ENCODE data around the gene MRPS2.
"Not testable (repeated sequence)": the region's sequence is repeated elsewhere in the genome, so short reads cannot be mapped to it uniquely, and the experiment has no call there.

The MRPS2 gene

GRCh38 chr9:135500525-135501260 lies at the start of gene MRPS2:
Gene MRPS2, plus strand, starts transcription at chr9:135500682. Its CDS starts 29 bp downstream, at chr9:135500711.
- peak; percentile 72 for DNase-seq (ENCODE audit: low read depth)

- no peak for DNase-seq (ENCODE audit: low read depth)
Observed at GRCh38 chr9:135450956-135451355, 49.5 kb upstream of the MRPS2 start.

DNA sequence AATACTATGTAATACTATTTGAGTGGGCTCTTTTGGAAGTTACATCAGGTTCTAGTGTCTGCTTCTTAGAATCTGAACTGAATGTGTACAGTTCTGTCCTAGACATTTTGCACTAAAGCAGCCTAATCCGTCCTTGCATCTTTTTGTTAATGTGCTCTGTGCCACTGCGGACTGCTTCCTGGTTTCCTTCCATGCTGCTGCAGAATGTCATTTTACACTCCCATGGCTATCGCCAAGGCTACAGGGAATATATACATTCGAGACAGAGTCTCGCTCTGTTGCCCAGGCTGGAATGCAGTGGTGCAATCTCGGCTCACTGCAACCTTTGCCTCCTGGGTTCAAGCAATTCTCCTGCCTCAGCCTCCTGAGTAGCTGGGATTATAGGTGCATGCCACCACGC lies 48.6 kb upstream of the MRPS2 start:
- not testable (repeated sequence) for DNase-seq (ENCODE audit: low read depth)

DNA sequence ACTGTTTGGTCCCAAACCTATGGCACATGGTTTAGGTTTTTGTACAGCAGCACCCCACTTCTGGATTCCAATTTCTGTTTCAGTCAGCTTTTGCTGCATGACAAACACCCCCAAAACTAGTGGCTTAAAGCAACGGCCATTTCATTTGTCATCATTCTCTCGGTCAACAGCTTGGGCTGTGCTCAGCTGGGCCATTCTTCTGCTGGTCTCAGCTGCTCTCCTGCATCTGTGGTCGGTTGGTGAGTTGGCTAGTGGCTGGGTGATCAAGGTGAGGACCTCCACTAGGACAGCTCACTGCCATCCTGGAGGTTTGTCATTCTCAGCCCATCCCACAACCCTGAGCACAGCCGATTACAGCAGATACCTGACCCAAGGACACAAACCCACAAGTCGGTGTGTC lies 45.7 kb upstream of the MRPS2 start:
- no peak for DNase-seq (ENCODE audit: low read depth)

GRCh38 chr9:135455401-135456030 lies 45.0 kb upstream of the MRPS2 start:
- DNase-seq (ENCODE audit: low read depth) = no peak

DNA sequence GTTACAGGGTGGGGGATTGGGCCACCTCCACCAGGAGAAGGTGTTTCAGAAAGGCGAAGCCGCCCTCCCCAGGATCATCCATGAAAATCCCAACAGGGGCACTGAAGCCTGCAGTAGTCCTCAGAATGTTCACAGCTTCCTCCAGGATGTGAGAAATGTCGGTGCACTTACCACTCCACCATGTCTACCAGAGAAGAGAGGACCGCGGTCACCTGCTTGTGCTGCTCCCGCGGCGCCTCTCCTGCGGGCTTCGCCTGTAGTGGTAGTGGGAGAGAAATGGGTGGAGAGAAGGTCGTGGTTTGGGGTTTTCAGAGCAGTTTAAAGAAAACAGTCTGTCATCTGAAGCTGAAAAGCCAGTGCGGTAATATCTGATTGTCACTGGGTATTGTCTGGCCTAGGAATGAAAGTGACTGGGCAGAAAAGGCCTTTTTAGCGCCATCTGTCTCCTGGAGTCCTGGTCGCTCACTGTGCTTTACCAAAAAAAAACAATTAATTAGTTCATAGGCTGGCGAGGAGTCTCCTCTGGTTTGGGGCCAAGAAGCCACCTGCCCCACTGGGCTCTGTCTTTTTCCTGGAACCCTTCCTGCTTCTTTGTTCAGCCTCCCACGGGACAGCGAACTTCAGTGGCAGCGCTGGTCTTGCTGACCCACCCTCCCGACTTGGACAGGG lies 43.9 kb upstream of the MRPS2 start:
- no peak for DNase-seq (ENCODE audit: low read depth)

DNA sequence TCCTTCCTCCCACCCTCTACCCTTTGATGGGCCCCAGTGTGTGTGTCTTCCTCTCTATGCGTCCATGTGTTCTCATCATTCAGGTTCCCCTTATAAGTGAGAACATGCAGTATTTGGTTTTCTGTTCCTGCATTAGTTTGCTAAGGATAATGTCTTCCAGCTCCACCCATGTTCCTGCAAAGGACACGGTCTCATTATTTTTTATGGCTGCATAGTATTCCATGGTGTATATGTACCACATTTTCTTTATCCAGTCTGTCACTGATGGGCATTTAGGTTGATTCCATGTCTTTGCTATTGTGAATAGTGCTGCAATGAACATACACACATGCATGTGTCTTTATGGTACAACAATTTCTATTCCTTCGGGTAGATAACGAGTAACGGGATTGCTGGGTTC lies 42.0 kb upstream of the MRPS2 start:
- DNase-seq (ENCODE audit: low read depth) = not testable (repeated sequence)

DNA sequence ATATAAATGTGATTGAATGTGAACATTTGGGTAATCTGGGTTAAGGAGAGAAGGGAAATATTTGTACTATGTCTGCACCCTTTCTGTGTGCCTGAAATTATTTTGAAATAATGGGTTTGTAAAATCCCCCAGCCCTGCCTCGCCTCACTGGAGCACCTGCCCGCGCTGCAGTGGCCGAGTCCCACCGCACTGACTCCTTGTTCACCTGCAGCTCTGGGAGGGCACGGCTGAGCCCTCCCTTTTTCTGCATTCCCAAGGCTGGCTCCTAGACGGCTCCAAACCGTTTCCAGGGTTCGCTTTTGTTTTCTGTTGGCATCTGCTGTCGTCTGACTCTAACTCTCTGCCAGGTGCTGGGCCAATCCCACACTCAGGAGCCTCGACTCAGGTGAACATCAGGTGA lies 38.5 kb upstream of the MRPS2 start:
- no peak for DNase-seq (ENCODE audit: low read depth)

- DNase-seq (ENCODE audit: low read depth) = no peak
Observed at GRCh38 chr9:135463140-135463539, 37.3 kb upstream of the MRPS2 start.

DNA sequence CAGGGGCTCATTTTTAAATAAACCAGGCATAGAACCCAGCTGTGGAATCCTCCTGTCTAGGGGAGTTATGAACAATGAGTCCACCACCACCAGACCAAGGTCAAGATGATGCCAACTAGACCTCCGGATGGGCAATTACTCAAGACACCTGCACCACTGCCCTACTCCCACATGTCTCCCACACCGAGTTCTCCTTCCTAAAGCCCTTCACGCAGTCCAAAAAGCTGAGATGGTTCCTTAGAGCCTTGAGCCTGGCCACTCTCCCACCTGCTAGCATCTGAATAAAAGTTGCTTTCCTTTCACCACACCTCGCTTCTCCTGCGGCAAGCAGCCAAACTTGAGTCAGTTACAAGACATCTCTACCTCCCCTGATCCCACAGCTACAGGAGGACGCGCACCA lies 36.3 kb upstream of the MRPS2 start:
- no peak for DNase-seq (ENCODE audit: low read depth)

GRCh38 chr9:135468854-135469521 lies 31.5 kb upstream of the MRPS2 start:
- no peak for DNase-seq (ENCODE audit: low read depth)

GRCh38 chr9:135471791-135472640 lies 28.5 kb upstream of the MRPS2 start:
- DNase-seq (ENCODE audit: low read depth) = no peak

GRCh38 chr9:135473972-135474543 lies 26.4 kb upstream of the MRPS2 start:
- no peak for DNase-seq (ENCODE audit: low read depth)

- no peak for DNase-seq (ENCODE audit: low read depth)
Observed at GRCh38 chr9:135474915-135475314, 25.6 kb upstream of the MRPS2 start.

GRCh38 chr9:135476561-135477355 lies 23.7 kb upstream of the MRPS2 start:
- no peak for DNase-seq (ENCODE audit: low read depth)

DNA sequence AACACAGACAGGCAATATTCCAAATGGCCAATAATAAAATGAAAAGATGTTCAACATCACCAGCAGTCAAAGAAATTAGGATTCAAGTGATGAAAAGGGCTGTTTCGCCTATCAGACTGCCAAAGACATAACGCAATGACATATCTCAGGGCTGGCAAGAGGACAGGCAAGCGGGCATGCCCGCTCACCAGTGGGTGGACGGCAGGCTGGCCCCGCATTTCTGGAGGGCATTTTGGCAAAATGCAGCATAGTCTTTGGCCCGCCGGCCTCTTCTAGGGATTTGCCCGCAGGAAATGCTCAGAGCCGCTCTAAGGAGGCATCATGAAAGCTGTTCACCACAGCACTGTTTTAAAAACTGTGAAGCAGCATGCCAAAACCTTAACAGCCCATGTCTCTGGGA lies 22.3 kb upstream of the MRPS2 start:
- no peak for DNase-seq (ENCODE audit: low read depth)

- DNase-seq (ENCODE audit: low read depth) = no peak
Observed at GRCh38 chr9:135478829-135479468, 21.5 kb upstream of the MRPS2 start.

DNA sequence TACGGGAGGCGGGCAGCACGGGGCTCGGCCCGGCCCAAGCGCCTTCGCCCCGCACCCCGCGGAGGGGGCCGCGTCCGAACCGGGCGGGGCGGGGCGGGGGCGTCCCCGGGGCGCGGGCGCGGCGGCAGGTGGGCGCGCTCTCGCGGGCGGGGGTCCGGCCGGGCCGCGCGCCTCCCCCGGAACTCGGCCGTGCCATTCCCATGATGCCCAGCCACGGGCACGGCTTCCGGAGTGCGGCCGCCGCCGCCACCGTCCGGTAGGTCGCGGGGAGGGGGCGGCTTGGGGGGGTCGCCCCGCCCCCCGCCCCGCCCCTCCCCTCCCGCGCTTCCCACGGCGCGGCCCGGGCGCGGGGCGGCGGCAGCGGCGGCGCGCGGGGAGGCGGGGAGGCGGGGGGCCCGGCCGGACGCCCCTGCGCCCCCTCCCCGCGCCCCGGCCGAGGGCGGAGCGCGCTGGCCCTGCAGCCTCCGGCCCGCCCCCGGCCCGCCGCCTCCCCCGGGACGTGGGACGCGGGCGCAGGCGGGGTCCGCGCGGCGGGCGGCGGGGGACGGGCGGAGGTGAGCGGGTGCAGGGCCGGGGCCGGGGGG lies 20.9 kb upstream of the MRPS2 start, which contains the start of gene PPP1R26:
TSS of gene PPP1R26 (plus strand) at position 314 of the 584 bp plus-strand sequence. CDS start 4,729 bp downstream, outside the sequence.
- no peak for DNase-seq (ENCODE audit: low read depth)
